AG09319 (cell line): ENCODE data around the gene HMGB4.

Source experiments
- DNase-seq: peaks from one replicate; pipeline ENCODE4 v3.0.0-alpha.2; 2010; ENCODE audit warnings: low read depth; ENCODE audit errors: extremely low read depth
- CTCF ChIP-seq: IDR thresholded peaks from 2 replicates; pipeline ENCODE4 v1.5.1; 2011; ENCODE audit warnings: low read depth, mild to moderate bottlenecking, inconsistent platforms, low read length, moderate library complexity

Gene HMGB4

GRCh38 chr1:33886496-33886895 is 22.6 kb downstream of the HMGB4 start:
- no peak for TF ChIP-seq CTCF
- DNase-seq = no peak

GRCh38 chr1:33893147-33893830 is 29.4 kb downstream of the HMGB4 start:
- DNase-seq = peak; percentile 69
- no peak for TF ChIP-seq CTCF

- DNase-seq = no peak
- no peak for TF ChIP-seq CTCF
These were observed 31.5 kb downstream of the HMGB4 start for GRCh38 chr1:33895396-33895795.

- TF ChIP-seq CTCF = no peak
- DNase-seq = no peak
These were observed 32.1 kb downstream of the HMGB4 start for GRCh38 chr1:33895976-33896375.

GRCh38 chr1:33897092-33897725 is 33.3 kb downstream of the HMGB4 start:
- DNase-seq = no peak
- TF ChIP-seq CTCF = no peak

GRCh38 chr1:33898406-33898805 is 34.5 kb downstream of the HMGB4 start:
- no peak for TF ChIP-seq CTCF
- DNase-seq = no peak

- TF ChIP-seq CTCF = no peak
- no peak for DNase-seq
These were observed 35.0 kb downstream of the HMGB4 start for GRCh38 chr1:33898881-33899280.
